ENCODE results near the gene SOX8. TPM values are rescaled to one million over a fixed set of nuclear protein-coding genes. Genes with fewer than 3 reads are reported as not detected.

SOX8 gene
- polyA plus RNA-seq, 3 donors: not detected

DNA sequence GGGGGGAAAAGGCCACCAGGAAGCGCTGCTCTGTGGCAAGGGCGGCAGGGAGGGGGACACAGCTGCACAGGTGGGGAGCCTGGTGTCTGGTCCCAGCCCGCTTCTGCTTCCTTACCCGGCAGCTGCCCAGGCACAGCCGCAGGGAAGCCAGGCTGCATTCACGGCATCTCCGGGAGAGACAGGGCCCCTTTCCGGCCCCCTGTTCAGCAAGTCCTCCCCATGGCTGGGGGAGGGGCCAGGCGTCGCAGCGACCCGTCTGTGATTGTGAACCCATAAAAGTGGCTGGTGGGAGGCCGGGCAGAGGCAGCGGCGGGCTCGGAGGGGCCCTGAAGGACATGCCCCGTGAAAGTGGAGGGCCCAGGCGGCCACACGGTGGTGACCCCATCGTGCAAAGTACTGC lies 28.7 kb downstream of the SOX8 start:
- peaks cover 0 to 5% (median 0%) of the 10 kb centered on the region in 7 donors for H3K9me3 Mint-ChIP-seq
- no peaks in the 10 kb centered on the region for H3K36me3 Mint-ChIP-seq
- Histone ChIP-seq H3K9ac (ENCODE audit: insufficient read depth, low read length, poor library complexity, severe bottlenecking) (no peak overlapping the region), H3K79me2 (ENCODE audit: insufficient read depth, low read length) (no peaks in the 10 kb centered on the region), H3K36me3 (replicated peaks in 1 of 2; ENCODE audit: control insufficient read depth in 1 of 2, insufficient read depth in 2 of 2, low read length in 2 of 2) (no peaks in the 10 kb centered on the region), H3K9me3 (replicated peaks in 1 of 2; ENCODE audit: control insufficient read depth in 1 of 2, insufficient read depth in 1 of 2, low read length in 2 of 2) (no peaks in the 10 kb centered on the region), H2AFZ (ENCODE audit: insufficient read depth, low read depth, low read length, poor library complexity, severe bottlenecking) (no peak overlapping the region), H3K27ac (ENCODE audit: low read depth in 1 of 2, low read length in 2 of 2) (no peak overlapping the region), H3K4me1 (ENCODE audit: control insufficient read depth in 1 of 2, insufficient read depth in 2 of 2, low read length in 2 of 2) (no peaks in the 10 kb centered on the region), H3K4me3 (replicated peaks in 1 of 3; ENCODE audit: low read depth in 2 of 3, low read length in 3 of 3) (no peak overlapping the region), H3K4me2 (replicated peaks; ENCODE audit: extremely low read depth, low read length, poor library complexity, severe bottlenecking) (no peak overlapping the region), H3K27me3 (ENCODE audit: control insufficient read depth in 2 of 2, insufficient read depth in 2 of 2, low read length in 2 of 2) (no peaks in the 10 kb centered on the region), H4K20me1 (ENCODE audit: insufficient read depth, low read length) (no peaks in the 10 kb centered on the region)
- no peak overlapping the region for H3K27ac Mint-ChIP-seq
- WGBS (ENCODE audit: insufficient coverage): 30% methylated on average over 19 of the region's 20 CpGs
- no peak for TF ChIP-seq CTCF (IDR thresholded peaks at IDR 0.05)
- H3K4me1 Mint-ChIP-seq: no peaks in the 10 kb centered on the region
- peaks cover 7 to 15% (median 10%) of the 10 kb centered on the region in 3 donors for H3K27me3 Mint-ChIP-seq (ENCODE audit: low read depth in 3 of 3)
- H3K4me3 Mint-ChIP-seq: no peak overlapping the region
- DNase-seq: no peak
- intact Hi-C loops (cut with micrococcal nuclease): no loop called here

DNA sequence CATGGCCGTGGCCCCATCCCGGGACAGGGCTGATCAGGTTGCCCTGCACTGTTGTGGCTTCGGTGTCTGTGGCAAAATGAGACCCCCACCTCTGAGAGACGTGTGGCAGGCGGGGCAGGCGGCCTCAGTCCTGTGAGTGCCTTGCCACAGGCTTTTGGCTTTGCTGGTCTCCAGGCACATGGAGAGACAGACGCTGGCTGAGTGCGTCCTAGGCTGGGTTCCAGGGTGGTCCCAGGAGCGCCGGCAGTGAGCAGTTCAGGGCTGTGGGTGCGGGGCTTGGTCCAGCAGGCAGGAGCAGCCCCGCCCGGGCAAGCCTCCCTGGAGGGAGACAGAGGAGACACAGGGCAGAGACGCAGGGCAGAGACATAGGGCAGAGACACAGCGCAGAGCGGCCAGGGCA lies 29.2 kb downstream of the SOX8 start:
- Mint-ChIP-seq H3K9me3 (peaks cover 0 to 5% (median 0%) of the 10 kb centered on the region in 7 donors), H3K4me3 (no peak overlapping the region), H3K4me1 (no peaks in the 10 kb centered on the region), H3K27ac (no peak overlapping the region), H3K36me3 (no peaks in the 10 kb centered on the region), H3K27me3 (ENCODE audit: low read depth in 3 of 3) (peaks cover 7 to 15% (median 10%) of the 10 kb centered on the region in 3 donors)
- H3K4me3 ChIP-seq (replicated peaks in 1 of 3; ENCODE audit: low read depth in 2 of 3, low read length in 3 of 3): no peak overlapping the region
- no peak for DNase-seq
- H4K20me1 ChIP-seq (ENCODE audit: insufficient read depth, low read length): no peaks in the 10 kb centered on the region
- H2AFZ ChIP-seq (ENCODE audit: insufficient read depth, low read depth, low read length, poor library complexity, severe bottlenecking): no peak overlapping the region
- intact Hi-C loops (cut with micrococcal nuclease): no loop called here
- no peak overlapping the region for H3K4me2 ChIP-seq (replicated peaks; ENCODE audit: extremely low read depth, low read length, poor library complexity, severe bottlenecking)
- H3K9ac ChIP-seq (ENCODE audit: insufficient read depth, low read length, poor library complexity, severe bottlenecking): no peak overlapping the region
- 83% methylated on average over 16 of the region's 16 CpGs for WGBS (ENCODE audit: insufficient coverage)
- H3K79me2 ChIP-seq (ENCODE audit: insufficient read depth, low read length): no peaks in the 10 kb centered on the region
- no peaks in the 10 kb centered on the region for H3K36me3 ChIP-seq (replicated peaks in 1 of 2; ENCODE audit: control insufficient read depth in 1 of 2, insufficient read depth in 2 of 2, low read length in 2 of 2)
- TF ChIP-seq CTCF (IDR thresholded peaks at IDR 0.05): no peak
- H3K9me3 ChIP-seq (replicated peaks in 1 of 2; ENCODE audit: control insufficient read depth in 1 of 2, insufficient read depth in 1 of 2, low read length in 2 of 2): no peaks in the 10 kb centered on the region
- no peak overlapping the region for H3K27ac ChIP-seq (ENCODE audit: low read depth in 1 of 2, low read length in 2 of 2)
- no peaks in the 10 kb centered on the region for H3K27me3 ChIP-seq (ENCODE audit: control insufficient read depth in 2 of 2, insufficient read depth in 2 of 2, low read length in 2 of 2)
- no peaks in the 10 kb centered on the region for H3K4me1 ChIP-seq (ENCODE audit: control insufficient read depth in 1 of 2, insufficient read depth in 2 of 2, low read length in 2 of 2)
